Gastroesophageal sphincter (tissue), 4 donors: Measurements from ENCODE around the gene TFF1. TPM values are rescaled to one million over a fixed set of nuclear protein-coding genes. Genes with fewer than 3 reads are reported as not detected.

ENCODE experiments used
- ATAC-seq: fragments of 150-250 bp; one replicate; pipeline ENCODE4 v1.9.1; 2016; ENCODE audit warnings: mild to moderate bottlenecking, moderate library complexity
- H3K27ac ChIP-seq, 4 donors: fragments of 200-600 bp; sonication (generic) in 3 of 4; 1 replicate in 3 of 4; 2 replicates in 1 of 4; pipeline ENCODE4 v1.5.1; 2016 to 2019
- H3K27me3 ChIP-seq: fragments of 200-600 bp; sonication (generic); one replicate; pipeline ENCODE4 v1.5.1; 2019
- H3K36me3 ChIP-seq, 2 donors: fragments of 200-600 bp; sonication (generic); one replicate each; pipeline ENCODE4 v1.5.1; 2019; ENCODE audit warnings: control low read depth in 1 of 2
- H3K4me1 ChIP-seq, 3 donors: fragments of 200-600 bp; sonication (generic); 1 replicate in 2 of 3; 2 replicates in 1 of 3; pipeline ENCODE4 v1.5.1; 2016 to 2019; ENCODE audit warnings: control low read depth in 2 of 3
- H3K4me3 ChIP-seq, 2 donors: fragments of 200-600 bp; sonication (generic); one replicate each; pipeline ENCODE4 v1.5.1; 2019; ENCODE audit warnings: mild to moderate bottlenecking in 1 of 2, moderate library complexity in 1 of 2
- H3K9me3 ChIP-seq, 3 donors: fragments of 200-600 bp; sonication (generic); one replicate each; pipeline ENCODE4 v1.5.1; 2017 to 2019; ENCODE audit warnings: control low read depth in 2 of 3
- EP300 ChIP-seq: sonication (generic); formaldehyde crosslinking; IDR thresholded peaks from one replicate; pipeline ENCODE4 v1.6.1; 2017; ENCODE audit warnings: antibody characterized with exemption, mild to moderate bottlenecking
- POLR2A ChIP-seq, 2 donors: fragments of 450-650 bp; IDR thresholded peaks; one replicate each; pipeline ENCODE4 v1.6.1; 2017; ENCODE audit warnings: antibody characterized with exemption in 2 of 2, mild to moderate bottlenecking in 2 of 2, moderate library complexity in 1 of 2
- POLR2AphosphoS5 ChIP-seq: sonication (generic); formaldehyde crosslinking; IDR thresholded peaks from one replicate; pipeline ENCODE4 v1.6.1; 2017; ENCODE audit warnings: antibody characterized with exemption
- WGBS, 2 donors: methylation state at CpG; one replicate each; pipeline ENCODE4 v1.1.5; 2018; ENCODE audit warnings: low coverage in 1 of 2; 5-methylcytosine and 5-hydroxymethylcytosine counted together
- total RNA-seq, 4 donors: library from RNA; depleted of rRNA; stranded (reverse); fragments of >200 nt; gene quantifications; one replicate each; pipeline ENCODE4 v1.1.0, GENCODE V29; 2016
- TF ChIP-seq, protein P1 (sequence below), 4 experiments: fragments of 200-600 bp in 2 of 4; fragments of 450-650 bp in 2 of 4; sonication (generic) in 1 of 4; IDR thresholded peaks; one replicate each; pipeline ENCODE4 v1.5.1; 2017 to 2019; ENCODE audit warnings: antibody characterized with exemption in 4 of 4, mild to moderate bottlenecking in 2 of 4, moderate library complexity in 2 of 4

The TFF1 gene
- total RNA-seq, 4 donors from 2014 or later = not detected

DNA sequence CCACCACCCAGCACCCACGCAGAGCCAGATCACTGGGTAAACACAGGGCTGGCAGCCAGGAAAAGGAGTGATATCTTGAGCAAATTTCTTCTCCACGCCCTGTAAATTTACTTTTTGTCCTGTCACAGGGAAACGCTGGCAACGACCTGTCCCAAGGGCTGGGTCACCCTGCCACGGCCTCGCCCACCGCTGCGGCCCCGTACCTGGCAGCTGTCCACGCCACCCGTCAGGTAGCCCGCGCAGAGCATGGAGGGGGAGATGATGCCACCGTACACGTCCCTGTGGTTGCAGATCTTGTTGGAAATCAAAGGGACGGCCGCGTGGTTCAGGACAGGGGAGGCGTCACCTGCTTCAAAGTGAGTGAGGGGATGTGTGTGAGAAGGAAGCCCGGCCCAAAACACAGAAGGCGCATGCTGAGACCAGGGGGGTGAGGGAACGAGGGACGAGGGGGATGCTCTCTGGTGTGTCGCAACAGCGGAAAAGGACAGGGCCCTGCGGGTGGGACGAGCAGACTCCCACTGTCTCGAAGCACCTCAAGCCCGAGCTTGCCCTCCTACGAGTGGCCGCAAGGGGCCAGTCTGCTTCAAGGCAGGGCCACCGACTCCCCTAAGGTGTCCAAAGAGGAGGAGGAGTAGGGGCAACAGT, 10.1 kb upstream of the TFF1 start:
- Histone ChIP-seq H3K36me3 (no peaks in the 10 kb centered on the region), H3K27me3 (peaks cover 38% of the 10 kb centered on the region), H3K4me3 (no peak overlapping the region), H3K27ac (no peak overlapping the region), H3K4me1 (no peaks in the 10 kb centered on the region), H3K9me3 (peaks cover 0 to 3% (median 0%) of the 10 kb centered on the region in 3 donors)
- ATAC-seq = no peak
- TF ChIP-seq EP300 (no peak), POLR2A (IDR thresholded peaks at IDR 0.05) (no peak), POLR2AphosphoS5 (no peak)
- TF ChIP-seq, protein P1, sequence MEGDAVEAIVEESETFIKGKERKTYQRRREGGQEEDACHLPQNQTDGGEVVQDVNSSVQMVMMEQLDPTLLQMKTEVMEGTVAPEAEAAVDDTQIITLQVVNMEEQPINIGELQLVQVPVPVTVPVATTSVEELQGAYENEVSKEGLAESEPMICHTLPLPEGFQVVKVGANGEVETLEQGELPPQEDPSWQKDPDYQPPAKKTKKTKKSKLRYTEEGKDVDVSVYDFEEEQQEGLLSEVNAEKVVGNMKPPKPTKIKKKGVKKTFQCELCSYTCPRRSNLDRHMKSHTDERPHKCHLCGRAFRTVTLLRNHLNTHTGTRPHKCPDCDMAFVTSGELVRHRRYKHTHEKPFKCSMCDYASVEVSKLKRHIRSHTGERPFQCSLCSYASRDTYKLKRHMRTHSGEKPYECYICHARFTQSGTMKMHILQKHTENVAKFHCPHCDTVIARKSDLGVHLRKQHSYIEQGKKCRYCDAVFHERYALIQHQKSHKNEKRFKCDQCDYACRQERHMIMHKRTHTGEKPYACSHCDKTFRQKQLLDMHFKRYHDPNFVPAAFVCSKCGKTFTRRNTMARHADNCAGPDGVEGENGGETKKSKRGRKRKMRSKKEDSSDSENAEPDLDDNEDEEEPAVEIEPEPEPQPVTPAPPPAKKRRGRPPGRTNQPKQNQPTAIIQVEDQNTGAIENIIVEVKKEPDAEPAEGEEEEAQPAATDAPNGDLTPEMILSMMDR (IDR thresholded peaks at IDR 0.05) = no peak
- 65 to 100% methylated on average over 1 to 12 of the region's 32 CpGs for WGBS, 2 donors

DNA sequence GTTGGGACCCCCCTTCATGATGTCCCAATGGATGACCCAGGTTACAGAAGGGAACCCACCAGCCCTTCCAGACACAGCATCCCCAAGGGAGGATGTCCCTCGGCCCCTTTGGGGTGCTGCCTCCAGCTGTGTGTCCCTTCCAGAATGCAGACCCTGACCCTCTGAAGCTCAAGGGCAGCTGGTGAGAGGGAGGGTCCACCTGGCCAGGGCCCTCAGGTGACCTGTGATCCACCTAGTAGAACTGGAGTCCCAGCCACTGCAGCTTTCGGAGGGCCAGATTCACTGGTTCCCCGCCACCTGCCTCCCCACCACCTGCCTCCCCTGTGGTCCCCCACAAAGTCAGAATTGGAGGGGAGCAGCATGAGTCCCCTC, 9.6 kb upstream of the TFF1 start:
- Histone ChIP-seq H3K4me1 (no peaks in the 10 kb centered on the region), H3K9me3 (no peaks in the 10 kb centered on the region), H3K36me3 (no peaks in the 10 kb centered on the region), H3K27me3 (peaks cover 42% of the 10 kb centered on the region), H3K4me3 (no peak overlapping the region), H3K27ac (no peak overlapping the region)
- no peak for ATAC-seq
- WGBS, 2 donors = no CpG with 5 or more reads among the region's 3 CpGs
- TF ChIP-seq POLR2AphosphoS5 = no peak
- TF ChIP-seq EP300 = no peak
- no peak for TF ChIP-seq POLR2A (IDR thresholded peaks at IDR 0.05)
- TF ChIP-seq, protein P1 (IDR thresholded peaks at IDR 0.05) = no peak

DNA sequence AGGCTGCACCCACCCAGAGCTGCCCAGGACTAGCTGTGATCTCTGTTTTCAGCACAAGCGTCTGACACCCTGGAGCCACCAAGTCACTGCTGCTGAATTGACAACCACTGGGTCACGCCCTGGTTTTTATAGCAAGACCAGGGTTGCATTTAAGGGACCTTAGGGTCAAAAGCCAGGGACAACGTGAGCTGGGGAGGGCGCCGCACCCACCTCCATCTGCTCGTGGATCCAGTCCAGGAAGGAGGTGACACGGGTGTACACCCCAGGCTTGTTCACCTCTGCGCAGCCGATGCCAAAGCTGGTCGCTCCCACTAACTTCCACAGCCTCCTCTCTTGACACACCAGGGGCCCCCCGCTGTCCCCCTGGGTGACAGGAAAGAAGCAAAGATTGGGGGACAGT, 9.2 kb upstream of the TFF1 start:
- WGBS, 2 donors = 71 to 79% methylated on average over 4 to 8 of the region's 11 CpGs
- Histone ChIP-seq H3K27ac (no peak overlapping the region), H3K4me3 (no peak overlapping the region), H3K36me3 (no peaks in the 10 kb centered on the region), H3K27me3 (peaks cover 46% of the 10 kb centered on the region), H3K4me1 (no peaks in the 10 kb centered on the region), H3K9me3 (no peaks in the 10 kb centered on the region)
- ATAC-seq = no peak
- TF ChIP-seq EP300 = no peak
- TF ChIP-seq, protein P1 (IDR thresholded peaks at IDR 0.05) = no peak
- no peak for TF ChIP-seq POLR2A (IDR thresholded peaks at IDR 0.05)
- no peak for TF ChIP-seq POLR2AphosphoS5

DNA sequence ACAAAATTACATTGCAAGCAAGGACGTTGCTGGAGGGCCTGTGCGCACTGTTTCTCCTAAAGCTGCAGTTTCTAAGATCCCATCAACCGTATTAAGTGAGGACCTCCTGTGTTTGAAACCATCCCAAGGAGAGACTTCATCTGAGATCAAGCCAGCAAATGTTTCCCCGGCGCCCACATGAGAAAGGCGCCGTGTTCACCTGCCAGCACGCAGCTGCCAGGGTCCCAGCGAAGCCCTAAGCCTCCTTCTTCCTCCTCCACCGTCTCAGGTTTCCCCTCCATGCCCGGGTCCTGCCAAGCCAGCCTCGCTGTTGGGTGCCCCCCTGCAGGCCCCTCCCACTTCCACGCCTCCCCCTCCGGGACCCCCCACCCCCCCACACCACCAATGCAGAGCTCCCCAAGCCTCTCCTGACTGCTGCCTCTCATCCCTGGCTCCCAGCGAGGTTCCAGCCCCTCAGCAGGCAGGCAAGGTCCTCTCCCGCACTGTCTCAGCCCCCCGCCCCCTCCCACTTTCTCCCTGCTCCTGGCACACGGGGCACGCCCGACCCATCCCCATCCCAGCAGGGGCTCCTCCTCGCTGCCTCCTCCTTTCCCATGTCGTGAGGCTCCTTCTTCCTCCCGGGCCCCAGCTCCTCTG, 8.6 kb upstream of the TFF1 start:
- Histone ChIP-seq H3K9me3 (no peaks in the 10 kb centered on the region), H3K4me3 (no peak overlapping the region), H3K4me1 (no peaks in the 10 kb centered on the region), H3K27ac (no peak overlapping the region), H3K36me3 (no peaks in the 10 kb centered on the region), H3K27me3 (peaks cover 46% of the 10 kb centered on the region)
- TF ChIP-seq EP300 (no peak), POLR2A (IDR thresholded peaks at IDR 0.05) (no peak), POLR2AphosphoS5 (no peak)
- TF ChIP-seq, protein P1 (IDR thresholded peaks at IDR 0.05) = no peak
- no peak for ATAC-seq
- WGBS, 2 donors = 20 to 49% methylated on average over 6 to 12 of the region's 23 CpGs

DNA sequence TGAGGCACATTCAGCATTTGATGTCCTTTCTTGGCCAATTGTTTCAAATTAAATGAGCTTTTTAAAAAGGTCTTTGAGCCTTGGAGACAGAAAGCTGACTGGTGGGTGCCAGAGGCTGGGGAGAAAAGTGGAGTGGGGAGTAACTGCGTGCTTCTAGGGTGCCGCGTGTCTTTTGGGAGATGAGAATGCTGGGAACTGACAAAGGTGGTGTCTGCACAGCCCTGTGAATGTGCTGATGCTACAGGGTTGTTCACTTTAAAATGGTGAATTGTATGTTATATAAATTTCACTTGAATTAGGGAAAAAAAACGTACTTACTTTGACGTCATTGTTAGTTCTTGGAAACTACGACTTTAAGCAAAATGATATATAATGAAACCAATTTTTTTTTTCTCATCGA, 8.1 kb upstream of the TFF1 start:
- H3K36me3 ChIP-seq = no peaks in the 10 kb centered on the region
- TF ChIP-seq POLR2A (IDR thresholded peaks at IDR 0.05) (no peak), POLR2AphosphoS5 (no peak), EP300 (no peak)
- TF ChIP-seq, protein P1 (IDR thresholded peaks at IDR 0.05) = no peak
- no peak overlapping the region for H3K27ac ChIP-seq
- H3K4me3 ChIP-seq = no peak overlapping the region
- 54 to 75% methylated on average over 5 to 7 of the region's 7 CpGs for WGBS, 2 donors
- no peaks in the 10 kb centered on the region for H3K9me3 ChIP-seq
- peaks cover 46% of the 10 kb centered on the region for H3K27me3 ChIP-seq
- H3K4me1 ChIP-seq = no peaks in the 10 kb centered on the region
- no peak for ATAC-seq
